Activated CD8-positive, alpha-beta memory T cell treated with anti-CD3 and anti-CD28 coated beads for 48 hours (primary cell): Measurements from ENCODE around the gene ARMC6.
"Not testable (repeated sequence)": the region's sequence is repeated elsewhere in the genome, so short reads cannot be mapped to it uniquely, and the experiment has no call there.

Experiments used
- DNase-seq, 3 experiments: peaks; one replicate each; pipeline ENCODE4 v3.0.0-alpha.2; 2020; ENCODE audit warnings: low read depth in 2 of 3, low spot score in 2 of 3

Gene ARMC6

GRCh38 chr19:19106938-19107337 lies 73.5 kb downstream of the ARMC6 start:
- DNase-seq: not testable (repeated sequence)

GRCh38 chr19:19107654-19108053 lies 74.3 kb downstream of the ARMC6 start:
- DNase-seq: no peak
